ENCODE measurements around the gene MYL11.
A peak's percentile ranks its signal among the peaks of the same experiment; 100 is the strongest.
"Not testable (repeated sequence)": the region's sequence is repeated elsewhere in the genome, so short reads cannot be mapped to it uniquely, and the experiment has no call there.

Gene MYL11

GRCh38 chr16:30374538-30374937, at the start of gene MYL11:
TSS of gene MYL11 (plus strand) at chr16:30374802. CDS start at chr16:30374858, 56 bp downstream.
- DNase-seq: no peak

- peak; percentile 34 to 81 (median 44) for DNase-seq
Measured at GRCh38 chr16:30334473-30334989, 40.1 kb upstream of the MYL11 start.

GRCh38 chr16:30335028-30335597, 39.5 kb upstream of the MYL11 start:
- DNase-seq: peak in 3 of 4 experiments; percentile 58 to 76 (median 60)

GRCh38 chr16:30335598-30336474, 38.8 kb upstream of the MYL11 start:
- DNase-seq: no peak

- DNase-seq: not testable (repeated sequence)
Measured at GRCh38 chr16:30337964-30338357, 36.6 kb upstream of the MYL11 start.

GRCh38 chr16:30338715-30339114, 35.9 kb upstream of the MYL11 start:
- not testable (repeated sequence) for DNase-seq

- DNase-seq: no peak
Measured at GRCh38 chr16:30340621-30341020, 34.0 kb upstream of the MYL11 start.

GRCh38 chr16:30341971-30342370, 32.6 kb upstream of the MYL11 start:
- DNase-seq: not testable (repeated sequence)

- no peak for DNase-seq
Measured at GRCh38 chr16:30342751-30343490, 31.7 kb upstream of the MYL11 start.

- not testable (repeated sequence) for DNase-seq
Measured at GRCh38 chr16:30343491-30343820, 31.1 kb upstream of the MYL11 start.

GRCh38 chr16:30346286-30346685, 28.3 kb upstream of the MYL11 start:
- DNase-seq: no peak

- DNase-seq: no peak
Measured at GRCh38 chr16:30348113-30348512, 26.5 kb upstream of the MYL11 start.

GRCh38 chr16:30348929-30349328, 25.7 kb upstream of the MYL11 start:
- DNase-seq: no peak

GRCh38 chr16:30349675-30350074, 24.9 kb upstream of the MYL11 start:
- no peak for DNase-seq

GRCh38 chr16:30350134-30350871, 24.3 kb upstream of the MYL11 start:
- no peak for DNase-seq

- DNase-seq: no peak
Measured at GRCh38 chr16:30351001-30351441, 23.6 kb upstream of the MYL11 start.

GRCh38 chr16:30351586-30352419, 22.8 kb upstream of the MYL11 start:
- no peak for DNase-seq

GRCh38 chr16:30352488-30353401, 21.9 kb upstream of the MYL11 start:
- DNase-seq: no peak

- DNase-seq: no peak
Measured at GRCh38 chr16:30353438-30354129, 21.0 kb upstream of the MYL11 start.
